Measurements from ENCODE around the gene ANO4.

Gene ANO4

GRCh38 chr12:100793182-100793581, 1.4 kb upstream of the ANO4 start:
- DNase-seq (ENCODE audit: low read depth), result no peak
- TF ChIP-seq MYC (IDR thresholded peaks at IDR 0.05; ENCODE audit: low read depth, low read length), result no peak
- TF ChIP-seq POLR2A (IDR thresholded peaks at IDR 0.05; ENCODE audit: extremely low read depth, insufficient read length), result no peak
- TF ChIP-seq CTCF (IDR thresholded peaks at IDR 0.05; ENCODE audit: low read depth, low read length), result no peak
- H3K4me3 ChIP-seq (ENCODE audit: low read depth, low read length), result no peak overlapping the region

GRCh38 chr12:100795174-100795799, 711 bp downstream of the ANO4 start:
- no peak for TF ChIP-seq MYC (IDR thresholded peaks at IDR 0.05; ENCODE audit: low read depth, low read length)
- TF ChIP-seq POLR2A (IDR thresholded peaks at IDR 0.05; ENCODE audit: extremely low read depth, insufficient read length), result no peak
- no peak for TF ChIP-seq MAX (IDR thresholded peaks at IDR 0.05; ENCODE audit: low read depth, low read length)
- no peak for TF ChIP-seq CTCF (IDR thresholded peaks at IDR 0.05; ENCODE audit: low read depth, low read length)
- no peak for DNase-seq (ENCODE audit: low read depth)
- H3K4me3 ChIP-seq (ENCODE audit: low read depth, low read length), result no peak overlapping the region

GRCh38 chr12:100795800-100796179, 1.2 kb downstream of the ANO4 start:
- no peak for DNase-seq (ENCODE audit: low read depth)
- TF ChIP-seq POLR2A (IDR thresholded peaks at IDR 0.05; ENCODE audit: extremely low read depth, insufficient read length), result no peak
- no peak for TF ChIP-seq MYC (IDR thresholded peaks at IDR 0.05; ENCODE audit: low read depth, low read length)
- TF ChIP-seq MAX (IDR thresholded peaks at IDR 0.05; ENCODE audit: low read depth, low read length), result no peak
- no peak for TF ChIP-seq CTCF (IDR thresholded peaks at IDR 0.05; ENCODE audit: low read depth, low read length)
- no peak overlapping the region for H3K4me3 ChIP-seq (ENCODE audit: low read depth, low read length)

- H3K4me3 ChIP-seq (ENCODE audit: low read depth, low read length), result no peak overlapping the region
- TF ChIP-seq POLR2A (IDR thresholded peaks at IDR 0.05; ENCODE audit: extremely low read depth, insufficient read length) (no peak), MAX (IDR thresholded peaks at IDR 0.05; ENCODE audit: low read depth, low read length) (no peak), MYC (IDR thresholded peaks at IDR 0.05; ENCODE audit: low read depth, low read length) (no peak), CTCF (IDR thresholded peaks at IDR 0.05; ENCODE audit: low read depth, low read length) (no peak)
- no peak for DNase-seq (ENCODE audit: low read depth)
Observed at GRCh38 chr12:100796621-100797020, 2.0 kb downstream of the ANO4 start.

- no peak for DNase-seq (ENCODE audit: low read depth)
- H3K4me3 ChIP-seq (ENCODE audit: low read depth, low read length), result no peak overlapping the region
- no peak for TF ChIP-seq MYC (IDR thresholded peaks at IDR 0.05; ENCODE audit: low read depth, low read length)
- TF ChIP-seq MAX (IDR thresholded peaks at IDR 0.05; ENCODE audit: low read depth, low read length), result no peak
- TF ChIP-seq CTCF (IDR thresholded peaks at IDR 0.05; ENCODE audit: low read depth, low read length), result no peak
- no peak for TF ChIP-seq POLR2A (IDR thresholded peaks at IDR 0.05; ENCODE audit: extremely low read depth, insufficient read length)
Observed at GRCh38 chr12:100797246-100797645, 2.7 kb downstream of the ANO4 start.

- DNase-seq (ENCODE audit: low read depth), result no peak
- no peak overlapping the region for H3K4me3 ChIP-seq (ENCODE audit: low read depth, low read length)
- TF ChIP-seq MYC (IDR thresholded peaks at IDR 0.05; ENCODE audit: low read depth, low read length), result no peak
- TF ChIP-seq MAX (IDR thresholded peaks at IDR 0.05; ENCODE audit: low read depth, low read length), result no peak
- no peak for TF ChIP-seq CTCF (IDR thresholded peaks at IDR 0.05; ENCODE audit: low read depth, low read length)
Observed at GRCh38 chr12:100797786-100798185, 3.2 kb downstream of the ANO4 start.

Data from NB4 (cell line).